ENCODE results near the gene PLXNC1.
A peak's percentile ranks its signal among the peaks of the same experiment; 100 is the strongest.

PLXNC1 gene

DNA sequence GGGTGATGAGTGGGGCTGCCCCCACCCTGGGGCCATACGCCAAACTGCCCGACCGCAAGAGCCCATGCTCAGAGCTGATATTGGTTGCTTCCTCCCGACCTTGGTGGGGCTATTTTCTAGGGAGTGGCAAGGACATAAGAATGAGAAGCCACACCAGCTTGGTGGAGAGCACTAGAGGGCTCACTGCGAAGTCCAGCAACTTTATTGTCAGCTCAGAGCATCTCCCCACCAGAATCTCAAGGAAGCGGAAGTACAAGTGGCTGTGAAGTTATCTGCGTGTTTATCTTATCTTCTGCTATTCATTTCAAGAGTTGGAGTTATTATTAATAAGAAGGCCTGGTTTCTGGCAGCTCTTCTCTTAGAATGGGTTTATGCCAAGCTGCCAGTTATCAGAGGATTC is 4.9 kb upstream of the PLXNC1 start:
- peaks cover 0 to 13% (median 8%) of the 10 kb centered on the region in 4 donors for H3K4me1 ChIP-seq
- no peaks in the 10 kb centered on the region for H3K36me3 ChIP-seq
- H3K4me3 ChIP-seq, result no peak overlapping the region
- no peak overlapping the region for H3K27ac ChIP-seq
- no peak for DNase-seq
- TF ChIP-seq, protein P1, sequence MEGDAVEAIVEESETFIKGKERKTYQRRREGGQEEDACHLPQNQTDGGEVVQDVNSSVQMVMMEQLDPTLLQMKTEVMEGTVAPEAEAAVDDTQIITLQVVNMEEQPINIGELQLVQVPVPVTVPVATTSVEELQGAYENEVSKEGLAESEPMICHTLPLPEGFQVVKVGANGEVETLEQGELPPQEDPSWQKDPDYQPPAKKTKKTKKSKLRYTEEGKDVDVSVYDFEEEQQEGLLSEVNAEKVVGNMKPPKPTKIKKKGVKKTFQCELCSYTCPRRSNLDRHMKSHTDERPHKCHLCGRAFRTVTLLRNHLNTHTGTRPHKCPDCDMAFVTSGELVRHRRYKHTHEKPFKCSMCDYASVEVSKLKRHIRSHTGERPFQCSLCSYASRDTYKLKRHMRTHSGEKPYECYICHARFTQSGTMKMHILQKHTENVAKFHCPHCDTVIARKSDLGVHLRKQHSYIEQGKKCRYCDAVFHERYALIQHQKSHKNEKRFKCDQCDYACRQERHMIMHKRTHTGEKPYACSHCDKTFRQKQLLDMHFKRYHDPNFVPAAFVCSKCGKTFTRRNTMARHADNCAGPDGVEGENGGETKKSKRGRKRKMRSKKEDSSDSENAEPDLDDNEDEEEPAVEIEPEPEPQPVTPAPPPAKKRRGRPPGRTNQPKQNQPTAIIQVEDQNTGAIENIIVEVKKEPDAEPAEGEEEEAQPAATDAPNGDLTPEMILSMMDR (IDR thresholded peaks at IDR 0.05), result no peak
- H3K27me3 ChIP-seq, result peaks cover 0 to 20% of the 10 kb centered on the region in 2 donors
- intact Hi-C loops (cut with DNase I; ENCODE audit: low total_unique reads), result no loop called here
- H3K9me3 ChIP-seq, result no peaks in the 10 kb centered on the region

DNA sequence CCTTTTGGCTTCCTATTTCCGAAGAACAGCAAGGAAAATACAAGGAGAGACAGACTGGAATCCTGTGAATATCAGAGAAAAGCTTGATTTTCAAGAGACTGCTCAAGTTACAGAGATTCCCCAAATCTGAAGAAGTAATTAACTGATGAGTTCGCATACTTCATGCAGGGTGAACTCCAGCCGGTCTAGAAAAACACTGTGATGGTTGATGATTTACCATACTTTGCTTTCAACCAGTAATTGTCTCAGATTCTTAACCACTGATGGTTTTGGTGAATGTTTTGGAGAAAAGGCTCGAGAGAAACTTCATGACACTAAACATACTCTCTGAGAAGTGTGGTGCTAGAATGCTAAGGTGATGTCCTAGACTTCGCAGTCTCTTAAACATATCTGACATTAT is 4.4 kb upstream of the PLXNC1 start:
- Histone ChIP-seq H3K36me3 (no peaks in the 10 kb centered on the region), H3K4me3 (no peak overlapping the region), H3K4me1 (peaks cover 0 to 18% (median 11%) of the 10 kb centered on the region in 4 donors), H3K27me3 (peaks cover 0 to 24% of the 10 kb centered on the region in 2 donors), H3K9me3 (no peaks in the 10 kb centered on the region), H3K27ac (no peak overlapping the region)
- TF ChIP-seq, protein P1 (IDR thresholded peaks at IDR 0.05), result no peak
- intact Hi-C loops (cut with DNase I; ENCODE audit: low total_unique reads), result no loop called here
- DNase-seq, result no peak

DNA sequence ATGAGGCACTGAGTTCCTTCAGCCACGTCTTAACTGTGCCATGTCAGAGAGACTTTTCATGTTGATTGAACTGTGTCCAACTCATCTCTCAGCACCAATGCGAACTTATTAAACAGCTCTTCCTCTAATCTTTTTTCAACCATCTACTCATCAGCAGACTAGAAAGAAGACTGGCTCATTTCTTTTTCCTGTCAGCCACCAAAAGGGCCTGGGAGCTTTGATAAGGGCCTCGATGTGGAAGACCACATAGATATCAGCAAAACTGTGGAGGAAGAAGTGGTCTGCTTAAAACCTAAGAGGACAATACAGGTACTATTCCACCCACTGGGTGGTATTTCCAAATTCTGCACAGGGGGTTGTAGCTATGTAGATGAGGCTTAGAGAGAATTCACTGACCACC is 3.6 kb upstream of the PLXNC1 start:
- Histone ChIP-seq H3K27me3 (peaks cover 0 to 32% of the 10 kb centered on the region in 2 donors), H3K27ac (no peak overlapping the region), H3K4me3 (no peak overlapping the region), H3K36me3 (no peaks in the 10 kb centered on the region), H3K4me1 (peaks cover 0 to 26% (median 20%) of the 10 kb centered on the region in 4 donors), H3K9me3 (no peaks in the 10 kb centered on the region)
- TF ChIP-seq, protein P1 (IDR thresholded peaks at IDR 0.05), result no peak
- intact Hi-C loops (cut with DNase I; ENCODE audit: low total_unique reads), result no loop called here
- no peak for DNase-seq

DNA sequence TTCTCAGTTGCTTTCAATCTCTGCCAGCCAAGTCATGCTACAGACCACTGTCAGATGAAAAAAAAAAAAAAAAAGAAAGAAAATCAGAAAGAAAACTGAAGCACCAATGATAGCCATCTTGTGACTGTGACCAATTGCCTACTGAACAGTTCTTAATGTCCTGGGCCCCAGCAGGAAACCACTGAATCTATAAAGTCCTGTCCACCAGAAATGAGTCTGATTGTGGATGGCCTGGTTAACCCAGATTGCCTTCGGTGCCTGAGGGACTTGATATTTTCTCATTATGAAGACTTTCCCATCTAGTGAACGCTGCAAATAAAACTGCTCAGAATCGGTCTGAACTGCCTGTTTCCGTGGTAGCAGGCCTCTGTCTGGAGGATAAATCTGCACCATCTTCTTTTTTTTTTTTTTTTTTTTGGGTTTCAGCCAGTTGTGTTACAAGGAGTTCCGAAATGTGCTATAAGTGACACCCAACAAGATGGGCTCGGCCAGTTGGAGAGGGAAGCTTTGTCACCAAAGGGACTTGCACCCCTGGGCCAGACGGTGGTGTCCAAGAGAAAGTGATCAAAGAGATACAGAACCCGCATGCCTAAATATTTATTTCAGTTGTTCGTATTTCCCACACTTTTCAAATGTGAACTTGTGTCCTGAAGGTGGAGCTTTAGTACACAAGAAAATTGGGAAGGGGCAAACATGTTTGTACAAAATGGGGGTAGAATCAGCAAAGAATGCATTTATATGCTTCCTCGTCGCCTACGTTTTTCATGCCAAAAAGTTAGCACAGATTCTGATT is 3.0 kb upstream of the PLXNC1 start:
- Histone ChIP-seq H3K27ac (no peak overlapping the region), H3K36me3 (no peaks in the 10 kb centered on the region), H3K4me1 (peaks cover 0 to 32% (median 23%) of the 10 kb centered on the region in 4 donors), H3K4me3 (no peak overlapping the region), H3K9me3 (no peaks in the 10 kb centered on the region), H3K27me3 (peaks cover 0 to 35% of the 10 kb centered on the region in 2 donors)
- TF ChIP-seq, protein P1 (IDR thresholded peaks at IDR 0.05), result peak in 1 of 2 experiments; percentile 25
- DNase-seq, result no peak
- intact Hi-C loops (cut with DNase I; ENCODE audit: low total_unique reads), result no loop called here

DNA sequence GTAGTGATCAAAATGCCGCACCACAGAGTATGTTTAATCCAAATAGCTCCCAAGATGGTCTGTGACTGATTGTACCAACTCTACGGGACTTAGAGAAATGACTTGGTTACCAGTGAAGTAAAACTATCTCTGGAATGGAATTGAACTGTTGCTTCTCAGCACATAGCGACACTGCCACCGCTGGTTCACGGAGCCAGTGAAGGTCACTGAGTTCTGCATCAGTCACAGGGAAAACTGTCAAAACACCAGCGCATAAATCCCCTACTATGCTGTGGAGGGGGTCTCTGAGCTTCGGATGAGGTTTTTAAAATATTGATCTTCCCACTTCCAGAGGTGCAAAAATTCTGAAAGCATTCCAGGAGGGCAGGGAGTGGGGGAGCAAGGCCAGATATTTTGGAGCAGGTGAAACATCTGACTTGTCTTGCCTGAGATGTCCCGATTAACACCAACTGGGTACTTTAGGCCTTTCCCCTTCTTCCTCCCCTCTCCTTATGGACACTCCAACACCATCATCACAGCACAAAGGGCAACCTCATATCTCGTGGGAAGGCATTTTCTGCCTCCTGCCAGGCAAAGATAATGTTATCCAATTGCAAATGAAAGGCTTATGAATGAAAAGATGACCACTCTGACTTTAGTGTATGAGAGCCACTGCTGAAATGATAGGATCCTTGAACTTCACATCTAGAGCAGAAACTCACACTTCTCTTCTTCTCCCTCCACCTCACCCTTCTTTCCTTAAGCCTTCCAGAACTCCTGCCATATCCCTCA is 2.0 kb upstream of the PLXNC1 start:
- H3K27me3 ChIP-seq, result peaks cover 0 to 41% of the 10 kb centered on the region in 2 donors
- TF ChIP-seq, protein P1 (IDR thresholded peaks at IDR 0.05), result no peak
- H3K4me1 ChIP-seq, result peaks cover 0 to 35% (median 26%) of the 10 kb centered on the region in 4 donors
- no peak for DNase-seq
- no peak overlapping the region for H3K27ac ChIP-seq
- H3K36me3 ChIP-seq, result no peaks in the 10 kb centered on the region
- H3K4me3 ChIP-seq, result no peak overlapping the region
- intact Hi-C loops (cut with DNase I; ENCODE audit: low total_unique reads), result no loop called here
- no peaks in the 10 kb centered on the region for H3K9me3 ChIP-seq

Measured in tibial artery (tissue), 4 donors.